ENCODE measurements around the gene RNH1.
A peak's percentile ranks its signal among the peaks of the same experiment; 100 is the strongest.
"Not testable (repeated sequence)": the region's sequence is repeated elsewhere in the genome, so short reads cannot be mapped to it uniquely, and the experiment has no call there.

The RNH1 gene

DNA sequence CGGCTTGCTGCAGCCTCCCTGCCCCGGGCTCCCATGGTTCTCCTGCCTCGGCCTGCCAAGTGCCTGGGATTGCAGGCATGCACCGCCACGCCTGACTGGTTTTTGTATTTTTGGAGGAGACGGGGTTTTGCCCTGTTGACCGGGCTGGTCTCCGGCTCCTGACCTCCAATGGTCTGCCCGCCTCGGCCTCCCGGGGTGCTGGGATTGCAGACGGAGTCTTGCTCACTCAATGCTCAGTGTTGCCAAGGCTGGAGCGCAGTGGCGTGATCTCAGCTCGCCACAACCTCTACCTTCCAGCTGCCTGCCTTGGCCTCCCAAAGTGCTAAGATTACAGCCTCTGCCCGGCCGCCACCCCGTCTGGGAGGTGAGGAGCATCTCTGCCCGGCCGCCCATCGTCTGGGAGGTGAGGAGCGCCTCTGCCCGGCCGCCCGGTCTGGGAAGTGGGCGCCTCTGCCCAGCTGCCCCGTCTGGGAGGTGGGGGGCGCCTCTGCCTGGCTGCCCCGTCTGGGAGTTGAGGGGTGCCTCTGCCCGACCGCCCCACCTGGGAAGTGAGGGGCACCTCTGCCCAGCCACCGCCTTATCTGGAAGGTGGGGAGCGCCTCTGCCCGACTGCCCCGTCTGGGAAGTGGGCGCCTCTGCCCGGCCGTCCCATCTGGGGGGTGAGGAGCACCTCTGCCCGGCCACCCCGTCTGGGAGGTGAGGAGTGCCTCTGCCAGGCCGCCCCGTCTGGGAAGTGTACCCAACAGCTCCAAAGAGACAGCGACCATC lies 10.1 kb upstream of the RNH1 start:
- not testable (repeated sequence) for DNase-seq

DNA sequence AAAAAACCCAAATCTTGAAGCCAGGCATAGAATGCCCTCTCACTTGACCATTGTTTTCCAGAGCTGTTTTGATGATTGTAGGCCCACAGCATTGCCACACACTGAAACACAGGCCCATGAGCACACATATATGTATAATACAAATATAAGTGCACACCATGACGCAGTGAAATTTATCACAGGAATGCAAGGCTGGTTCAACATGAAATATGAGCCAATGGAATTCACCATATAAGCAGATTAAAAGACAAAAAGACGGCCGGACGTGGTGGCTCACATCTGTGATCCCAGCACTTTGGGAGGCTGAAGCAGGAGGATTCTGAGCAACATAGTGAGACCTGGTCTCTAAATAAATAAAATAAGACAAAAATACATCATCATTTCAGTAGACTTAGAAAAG lies 9.4 kb upstream of the RNH1 start:
- no peak for DNase-seq

DNA sequence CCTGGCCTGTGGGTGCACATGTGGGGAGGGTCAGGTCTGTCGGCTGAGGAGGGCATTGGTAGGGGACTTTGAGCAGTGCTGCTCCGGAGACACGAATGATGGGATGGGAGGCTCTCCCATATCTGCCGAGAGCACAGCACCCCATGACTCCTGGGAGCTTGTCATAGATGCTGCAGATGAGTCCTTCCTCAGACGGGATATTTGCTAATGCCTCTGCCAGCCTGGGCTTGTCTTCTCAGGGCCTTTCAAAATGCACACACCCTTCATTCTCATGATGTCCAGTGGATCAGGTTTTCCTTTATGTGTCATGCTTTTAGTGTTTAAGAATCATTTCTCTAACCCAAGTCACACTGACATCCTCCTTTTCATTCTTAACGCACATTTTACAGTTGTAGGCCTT lies 8.1 kb upstream of the RNH1 start:
- DNase-seq = no peak

DNA sequence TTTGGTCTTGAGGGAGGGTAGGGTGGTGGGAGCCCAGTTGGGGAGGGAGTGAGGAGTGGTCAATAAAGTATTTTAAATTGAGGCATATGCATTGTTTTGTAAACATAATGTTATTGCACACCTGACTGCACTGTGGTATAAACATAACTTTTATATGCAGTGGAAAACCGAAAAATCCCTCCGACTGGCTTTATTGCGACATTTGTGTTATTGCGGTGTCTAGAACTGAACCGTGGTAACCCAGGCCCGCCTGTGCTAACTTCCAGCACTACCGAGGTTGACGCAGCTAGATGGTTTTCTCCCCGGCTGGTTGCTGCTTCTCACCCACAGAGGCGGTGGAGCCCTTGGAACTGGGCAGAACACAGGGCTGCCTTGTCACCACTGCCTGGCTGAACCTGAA lies 7.6 kb upstream of the RNH1 start:
- DNase-seq = no peak

DNA sequence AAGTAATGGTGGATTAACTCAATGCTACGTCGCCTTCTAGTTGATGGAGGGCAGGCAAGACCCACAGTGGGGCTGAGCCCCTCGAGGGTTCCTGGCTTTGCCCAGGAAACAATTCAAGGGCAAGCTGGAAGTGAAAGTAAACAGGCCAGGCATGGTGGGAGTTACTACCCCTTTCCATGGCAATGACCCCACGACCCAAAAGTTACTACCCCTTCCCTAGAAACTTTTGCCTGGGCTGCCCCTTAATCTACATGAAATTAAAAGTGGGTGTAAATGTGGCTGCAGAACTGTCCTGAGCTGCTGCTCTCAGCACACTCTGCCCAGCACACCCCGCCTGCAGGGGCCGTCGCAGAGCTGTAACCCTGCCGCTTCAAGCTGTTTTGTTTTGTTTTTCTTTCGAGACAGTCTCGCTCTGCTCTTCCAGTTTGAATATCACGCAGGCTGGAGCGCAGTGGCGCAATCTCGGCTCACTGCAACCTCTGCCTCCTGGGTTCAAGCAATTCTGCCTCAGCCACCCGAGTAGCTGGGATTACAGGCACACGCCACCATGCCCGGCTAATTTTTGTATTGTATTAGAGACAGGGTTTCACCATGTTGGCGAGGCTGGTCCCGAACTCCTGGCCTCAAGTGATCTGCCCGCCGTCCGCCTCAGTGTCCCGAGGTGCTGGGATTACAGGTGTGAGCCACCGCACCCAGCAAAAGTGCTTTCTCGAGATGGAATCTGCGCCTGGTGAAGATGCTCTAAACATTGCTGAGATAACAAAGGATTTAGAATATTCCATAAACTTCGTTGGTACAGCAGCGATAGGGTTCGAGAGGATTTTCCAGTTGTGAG lies 5.9 kb upstream of the RNH1 start:
- DNase-seq = no peak

DNA sequence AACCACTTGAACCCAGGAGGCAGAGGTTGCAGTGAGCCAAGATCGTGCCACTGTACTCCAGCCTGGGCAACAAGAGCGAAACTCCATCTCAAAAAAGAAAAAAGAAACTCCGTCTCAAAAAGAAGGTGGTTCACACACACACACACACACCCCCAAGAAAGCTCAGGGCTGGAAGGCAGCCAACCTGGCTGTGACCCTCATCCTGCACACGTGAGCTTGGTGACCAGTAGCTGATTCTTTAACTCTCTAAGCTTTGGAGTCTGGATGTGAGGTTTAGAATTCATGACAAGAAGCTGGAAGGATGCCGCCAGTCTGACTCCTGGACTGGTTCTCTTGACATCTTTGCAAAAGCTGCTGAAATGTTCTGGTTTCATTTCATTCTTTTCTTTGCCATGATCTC lies 1.9 kb upstream of the RNH1 start:
- DNase-seq = no peak

DNA sequence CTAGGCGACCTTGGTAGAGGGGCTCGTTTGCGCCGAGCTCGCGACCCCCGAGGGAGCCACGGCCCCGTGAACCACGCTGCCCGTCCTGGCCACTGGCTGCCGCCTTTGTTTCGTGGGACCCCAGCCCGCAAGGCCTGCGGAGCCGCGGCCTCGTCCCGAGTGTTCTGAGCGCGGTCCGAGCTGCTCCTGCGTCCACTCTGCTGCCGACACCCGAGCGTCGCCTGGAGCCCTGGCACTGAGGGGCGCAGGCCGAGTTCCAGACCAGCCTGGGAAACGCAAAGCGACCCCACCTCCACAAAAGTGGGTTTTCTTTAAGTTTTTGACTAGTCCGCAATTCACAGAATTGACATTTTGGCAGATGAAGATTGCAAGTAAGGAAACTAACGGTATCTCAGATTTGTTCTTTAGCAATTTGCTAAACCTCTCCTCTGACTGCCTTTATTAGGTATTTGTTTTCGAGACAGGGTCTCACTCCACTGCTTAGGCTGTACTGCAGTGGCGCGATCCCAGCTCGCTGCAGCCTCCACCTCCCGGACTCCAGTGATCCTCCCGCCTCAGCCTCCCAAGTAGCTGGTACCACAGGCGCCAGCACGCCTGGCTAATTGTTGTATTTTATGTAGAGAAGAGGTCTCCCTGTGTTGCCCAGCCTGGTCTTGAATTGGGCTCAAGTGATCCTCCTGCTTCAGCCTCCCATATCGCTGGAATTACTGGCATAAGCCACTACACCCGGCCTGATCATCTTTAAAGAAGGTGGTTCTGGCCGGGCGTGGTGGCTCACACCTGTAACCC lies 879 bp upstream of the RNH1 start:
- DNase-seq = no peak

DNA sequence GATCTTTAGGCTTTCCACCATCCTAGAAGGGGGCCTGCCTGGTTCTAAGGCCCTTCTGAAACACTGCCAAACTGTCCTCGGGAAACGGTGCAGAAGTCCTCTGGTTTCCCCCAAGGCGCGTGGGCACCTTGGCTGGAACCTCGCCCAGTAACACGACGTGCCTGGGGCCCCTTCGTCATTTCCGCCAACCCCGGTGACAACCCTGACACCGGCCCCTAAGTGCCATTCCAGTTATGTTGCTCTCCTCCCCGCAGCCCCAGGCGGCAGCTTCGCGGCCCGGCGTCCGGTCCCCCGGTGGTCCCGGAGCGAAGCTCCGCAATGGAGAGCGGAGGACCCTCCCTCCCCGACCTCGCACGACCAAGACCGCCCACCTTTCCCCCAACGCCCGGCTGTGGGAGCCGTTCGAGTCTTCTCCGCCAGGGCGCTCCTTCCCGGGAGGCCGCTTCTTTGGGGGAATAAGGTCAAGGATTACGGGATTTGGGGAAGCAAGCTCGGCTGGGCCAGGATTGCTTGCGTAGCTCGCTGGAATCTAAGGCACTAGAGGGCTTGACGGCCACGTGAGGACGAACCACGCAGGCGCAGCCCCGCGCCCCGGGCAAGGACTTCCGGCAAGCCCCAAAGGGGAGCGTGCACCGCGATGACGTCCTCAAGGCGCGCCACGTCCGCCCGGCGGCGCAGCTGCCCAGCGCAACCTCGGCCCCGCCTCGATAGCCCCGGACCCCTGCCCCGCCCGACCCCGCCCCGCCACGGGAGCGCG lies 626 bp downstream of the RNH1 start:
- DNase-seq = peak; percentile 95

DNA sequence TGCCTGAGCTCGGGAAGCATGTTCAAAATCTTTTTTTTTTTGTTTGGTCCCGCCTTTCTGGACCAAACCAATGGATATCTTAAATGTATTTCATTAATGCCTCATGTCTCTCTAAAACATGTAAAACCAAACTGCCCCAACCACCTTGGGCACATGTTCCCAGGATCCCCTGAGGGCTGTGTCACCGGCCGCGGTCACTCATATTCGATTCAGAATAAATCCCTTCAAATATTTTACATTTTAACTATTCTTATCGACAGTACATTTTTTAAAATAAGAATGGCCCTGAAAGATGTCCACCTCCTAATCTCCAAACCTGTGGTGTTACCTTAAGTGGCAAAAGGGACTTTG lies 2.1 kb downstream of the RNH1 start:
- DNase-seq = no peak

DNA sequence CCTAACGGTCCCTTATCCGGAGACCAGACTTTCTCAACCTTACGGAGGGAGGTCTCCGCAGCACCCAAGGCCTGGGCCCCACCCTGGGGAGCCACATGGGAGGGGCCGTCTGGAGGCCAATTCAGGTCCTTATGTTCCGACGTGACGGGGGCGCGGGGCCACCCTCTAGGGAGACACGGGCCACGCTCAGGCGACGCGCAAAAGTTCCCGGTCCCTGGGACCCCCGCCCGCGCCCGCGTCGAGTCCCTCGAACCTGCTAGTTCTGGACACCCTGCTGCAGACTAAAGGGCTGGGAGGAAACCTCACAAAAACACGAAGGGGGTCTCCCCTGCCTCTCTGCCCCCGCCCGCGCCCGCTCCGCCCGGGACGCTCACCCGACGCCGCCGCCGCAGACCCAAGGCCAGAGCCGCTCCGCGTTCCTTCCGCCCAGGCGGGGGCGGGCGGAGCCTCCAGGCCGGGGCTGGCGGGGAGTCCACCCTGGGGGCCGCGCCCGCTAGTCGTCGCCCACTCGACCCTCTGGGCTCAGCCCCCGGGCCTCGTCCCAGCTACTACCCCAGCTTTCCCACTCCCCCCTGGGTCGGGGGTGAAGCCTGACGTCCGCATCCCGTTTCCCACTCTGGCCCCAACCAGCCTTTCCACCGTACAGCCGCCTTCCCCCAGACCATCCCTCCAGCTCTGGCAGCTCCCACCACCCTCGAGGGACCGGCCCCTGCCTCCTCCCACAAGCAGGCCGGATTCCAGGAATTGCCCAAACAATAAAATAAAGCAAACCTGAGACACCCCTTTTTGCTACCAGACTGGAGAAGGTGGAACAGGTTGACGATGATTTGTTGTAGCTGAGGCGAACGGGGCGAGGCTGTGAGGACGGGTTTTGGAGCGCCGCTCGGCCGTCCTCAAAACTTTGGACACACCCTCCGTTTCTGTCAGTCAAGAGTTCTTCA lies 2.7 kb downstream of the RNH1 start:
- DNase-seq = no peak

DNA sequence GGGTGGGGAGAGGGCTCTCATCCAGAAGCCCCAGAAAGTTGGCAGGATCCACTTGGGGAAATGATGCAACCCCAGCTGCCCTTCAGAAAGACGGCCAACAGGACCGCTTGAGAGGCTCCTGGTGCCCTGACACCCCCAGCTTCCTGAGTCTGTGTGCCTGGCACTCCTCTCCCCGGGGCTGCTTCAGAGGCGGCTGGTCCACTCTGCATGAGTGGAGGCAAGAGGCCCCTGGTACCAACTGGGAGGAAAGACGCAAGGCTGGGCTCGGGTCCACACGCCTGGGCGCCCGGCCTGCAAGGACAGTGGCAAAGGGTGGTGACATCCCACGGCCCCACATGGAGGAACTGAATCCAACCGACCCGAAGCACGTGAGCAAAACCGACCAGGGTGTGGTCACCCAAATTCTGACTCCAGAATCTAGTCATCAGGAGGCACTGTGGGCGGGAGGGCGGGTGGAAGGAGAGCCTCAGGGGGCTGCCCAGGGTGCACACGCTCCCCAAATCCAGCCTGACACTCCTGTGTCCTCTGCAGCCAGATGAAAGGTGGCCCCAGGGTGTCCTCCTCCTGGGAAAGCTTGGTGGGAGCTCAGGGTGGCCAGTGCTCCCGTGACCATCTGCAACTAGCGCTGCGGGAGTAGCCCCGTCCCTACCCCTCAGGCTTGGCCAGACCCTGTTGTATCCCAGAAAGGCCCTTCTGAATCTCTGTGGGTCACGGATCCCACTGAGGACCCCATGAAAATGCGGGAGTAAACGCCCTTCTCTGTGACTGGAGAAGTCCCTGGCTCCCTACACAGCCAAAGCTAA lies 3.7 kb downstream of the RNH1 start:
- no peak for DNase-seq

DNA sequence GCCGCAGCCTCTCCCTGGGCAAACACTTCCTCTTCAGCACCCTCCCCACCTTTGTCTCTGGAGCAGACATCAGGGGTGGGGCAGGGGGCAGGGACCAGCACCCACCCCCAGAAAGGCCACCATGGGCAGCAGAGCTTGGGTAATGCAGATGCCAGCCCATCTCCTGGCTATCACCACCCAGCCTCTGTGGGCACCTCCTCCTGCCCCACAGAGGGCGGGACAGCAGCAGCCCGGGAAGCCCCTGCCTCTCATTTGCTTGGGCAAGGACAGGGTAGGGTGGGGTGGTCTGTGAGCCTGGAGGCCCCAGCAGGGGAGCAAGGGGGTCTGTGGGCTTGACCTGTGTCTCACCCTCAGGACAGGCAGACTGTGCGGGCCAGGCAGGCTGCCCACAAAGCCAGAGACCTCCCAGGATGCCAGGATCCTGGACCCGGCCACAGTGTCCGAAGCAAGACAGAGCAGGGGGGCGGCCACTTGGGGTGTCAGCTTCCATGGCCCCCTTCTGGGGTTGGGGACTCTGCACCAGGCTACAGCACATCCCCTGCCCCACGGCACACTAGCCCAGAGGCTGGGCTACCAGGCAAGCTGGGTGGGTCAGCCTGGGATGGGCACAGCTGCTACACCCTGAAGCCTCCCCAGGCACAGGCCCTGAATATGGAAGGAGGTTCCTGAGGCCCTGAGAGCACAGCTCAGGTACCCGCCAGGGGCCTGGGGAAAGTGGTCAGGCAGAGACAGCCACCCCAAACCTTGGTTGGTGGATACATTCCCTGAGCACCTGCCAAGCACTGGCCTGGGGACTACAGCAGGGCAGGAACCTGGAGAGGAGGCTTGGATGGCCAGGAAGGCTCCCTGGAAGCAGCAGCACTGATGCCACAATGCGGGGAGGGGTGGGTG lies 4.5 kb downstream of the RNH1 start:
- DNase-seq = no peak

DNA sequence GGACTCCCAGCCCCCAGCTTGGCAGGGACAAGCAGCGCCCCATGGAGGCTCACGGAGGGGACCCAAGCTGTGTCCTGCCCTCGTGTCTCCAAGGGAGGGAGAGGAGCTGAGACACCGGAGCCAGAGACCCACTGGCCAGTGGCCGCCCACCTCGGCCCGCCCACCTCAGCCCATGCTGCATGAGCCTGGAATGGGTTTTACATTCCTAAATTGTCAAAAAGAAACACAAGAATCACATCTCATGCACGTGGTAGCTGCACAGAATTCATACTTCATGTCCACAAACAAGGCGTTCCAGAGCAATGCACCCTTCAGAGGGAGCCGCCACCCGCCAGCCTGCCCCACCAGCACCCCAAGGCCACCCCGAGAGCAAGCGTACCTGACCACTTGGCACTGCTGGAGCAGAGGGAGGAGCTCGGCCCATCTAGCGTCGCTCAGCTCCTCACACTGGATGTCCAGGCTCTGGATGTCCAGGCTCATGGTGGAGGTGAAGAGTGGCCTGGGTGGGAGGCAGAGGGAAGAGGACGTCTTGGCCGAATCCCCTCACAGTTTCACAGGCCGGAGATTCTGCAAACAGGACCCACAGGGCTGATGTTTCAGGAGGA lies 5.3 kb downstream of the RNH1 start:
- DNase-seq = no peak

DNA sequence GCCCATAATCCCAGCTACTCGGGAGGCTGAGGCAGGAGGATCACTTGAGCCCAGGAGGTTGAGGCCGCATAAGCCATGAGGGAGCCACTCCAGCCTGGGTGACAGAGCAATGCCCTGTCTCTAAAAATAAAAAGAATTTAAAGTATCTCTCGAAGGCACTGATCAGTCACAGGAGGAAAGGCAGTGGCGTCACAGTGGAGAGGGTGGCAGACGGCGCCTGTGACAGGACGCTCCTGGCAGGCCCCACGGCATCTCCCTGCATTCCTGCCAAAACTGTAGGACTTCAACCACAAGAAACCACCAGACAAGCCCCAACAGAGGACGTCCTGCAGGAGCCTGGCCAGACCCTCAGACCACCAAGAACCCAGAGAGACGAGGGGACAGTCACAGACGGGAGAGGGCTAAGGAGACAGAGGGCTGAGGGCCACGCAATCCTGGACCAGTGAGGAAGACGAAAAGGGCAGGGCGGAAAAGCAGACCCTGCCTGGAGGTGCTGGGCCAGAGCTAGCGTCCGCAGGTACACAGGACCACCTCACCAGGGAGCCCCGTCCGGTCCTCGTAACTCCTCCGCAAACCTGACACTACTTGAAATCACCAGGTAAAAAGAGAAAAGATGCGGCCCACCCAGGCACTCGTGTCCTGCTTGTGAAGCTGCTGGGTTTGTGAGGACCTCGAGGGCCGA lies 5.9 kb downstream of the RNH1 start:
- no peak for DNase-seq

DNA sequence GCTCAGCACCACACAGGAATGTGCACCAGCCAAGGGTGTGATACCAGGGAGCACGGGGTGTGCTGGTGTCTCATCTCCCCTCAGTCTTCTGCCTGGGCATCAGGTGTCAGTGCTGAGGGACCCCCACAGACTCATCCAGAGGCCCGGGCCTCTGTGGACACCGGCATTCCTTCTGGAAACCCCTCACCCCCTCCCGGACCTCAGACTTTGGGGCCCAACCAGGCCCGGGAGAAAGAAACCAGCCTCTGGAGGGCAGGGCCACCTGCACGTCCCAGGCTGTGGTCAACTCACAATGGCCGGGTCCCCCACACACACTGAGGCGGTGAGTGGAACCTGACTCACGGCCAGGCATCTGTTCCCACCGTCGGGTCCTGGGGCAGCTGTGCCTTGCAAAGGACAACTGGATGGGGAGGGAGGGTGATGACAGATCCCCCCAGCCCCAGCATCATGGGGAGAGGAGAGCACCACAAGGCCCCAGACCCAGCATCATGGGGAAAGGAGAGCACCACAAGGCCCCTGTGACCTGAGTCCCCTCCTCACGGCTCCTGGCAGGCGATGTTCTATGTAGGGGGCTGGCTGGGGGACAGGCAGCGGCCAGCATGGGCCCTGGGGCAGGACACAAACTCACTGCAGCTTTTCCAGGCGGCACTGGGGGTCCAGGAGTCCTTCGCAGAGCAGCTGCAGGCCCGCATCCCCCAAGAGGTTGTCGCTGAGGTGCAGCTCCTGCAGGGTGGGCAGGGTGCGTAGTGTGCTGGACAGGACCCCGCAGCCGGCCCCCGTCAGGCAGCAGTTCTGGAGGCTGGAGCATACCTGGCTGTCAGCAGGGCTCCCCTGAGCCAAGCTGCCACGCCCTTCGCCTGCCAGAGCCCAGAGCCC lies 7.6 kb downstream of the RNH1 start:
- no peak for DNase-seq

DNA sequence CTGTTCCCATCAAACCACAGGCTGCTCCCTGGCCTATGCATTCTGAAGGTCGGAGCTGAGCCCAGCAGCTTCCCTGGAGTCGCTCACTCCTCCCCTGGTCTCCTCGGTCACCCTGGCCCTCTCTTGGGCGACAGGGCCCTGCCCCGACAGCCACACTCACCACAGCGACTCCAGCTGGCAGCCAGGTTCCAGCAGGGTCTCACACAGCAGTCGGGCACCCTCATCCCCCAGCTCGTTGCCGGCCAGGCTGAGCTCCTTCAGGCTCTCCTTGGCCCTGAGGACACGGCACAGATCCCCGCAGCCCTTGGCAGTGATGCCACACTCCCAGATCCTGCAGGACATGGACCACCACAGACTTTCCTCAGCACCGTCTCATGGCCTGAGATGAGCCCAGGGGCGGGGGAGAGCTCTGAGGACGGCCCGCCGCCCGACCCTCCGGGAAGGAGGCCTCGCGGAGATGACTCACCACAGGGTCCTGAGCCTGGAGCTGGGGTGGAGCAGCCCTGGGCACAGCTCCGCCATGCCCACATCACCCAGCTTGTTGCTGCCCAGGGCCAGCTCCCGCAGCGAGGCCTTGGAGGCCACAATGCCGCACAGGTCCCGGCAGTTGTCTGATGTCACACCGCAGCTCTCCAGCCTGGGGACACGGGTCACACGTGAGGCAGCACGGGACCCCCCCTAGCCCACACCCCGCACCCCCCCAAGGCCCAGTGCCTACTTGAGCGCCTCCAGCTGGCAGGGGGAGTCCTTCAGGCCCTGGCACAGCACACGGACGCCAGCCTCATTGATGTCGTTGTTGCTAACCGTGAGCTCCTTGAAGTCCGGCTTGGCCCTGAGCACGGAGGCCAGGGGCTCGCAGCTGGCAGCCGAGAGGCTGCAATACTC lies 8.5 kb downstream of the RNH1 start:
- no peak for DNase-seq

All from NCI-H1436 (cell line).